ENCODE measurements around the gene KRTAP3-1. TPM values are rescaled to one million over a fixed set of nuclear protein-coding genes. Genes with fewer than 3 reads are reported as not detected.

KRTAP3-1 gene
- total RNA-seq, 2 experiments from 2014 or later, result not detected

- peaks cover 8% of the 10 kb centered on the region for H3K27me3 Mint-ChIP-seq
- intact Hi-C loops (cut with micrococcal nuclease), result no loop called here
- no peaks in the 10 kb centered on the region for H3K4me1 Mint-ChIP-seq (ENCODE audit: low read depth)
- H3K4me3 Mint-ChIP-seq, result no peak overlapping the region
- no peaks in the 10 kb centered on the region for H3K36me3 Mint-ChIP-seq
- CTCF ChIA-PET, result no interaction called here
- DNase-seq, result no peak
- POLR2A ChIA-PET, result no interaction called here
- H3K27ac Mint-ChIP-seq, result no peak overlapping the region
- no peaks in the 10 kb centered on the region for H3K9me3 Mint-ChIP-seq
Observed at GRCh38 chr17:40986920-40987319, 22.0 kb downstream of the KRTAP3-1 start.

- Mint-ChIP-seq H3K4me1 (ENCODE audit: low read depth) (no peaks in the 10 kb centered on the region), H3K27me3 (peaks cover 14% of the 10 kb centered on the region), H3K9me3 (no peaks in the 10 kb centered on the region), H3K4me3 (no peak within 1 kb of the TSS), H3K27ac (no peak within 1 kb of the TSS), H3K36me3 (no peaks in the 10 kb centered on the region)
- POLR2A ChIA-PET, result no interaction called here
- DNase-seq, result no peak
- intact Hi-C loops (cut with micrococcal nuclease), result no loop called here
- CTCF ChIA-PET, result no interaction called here
Observed at GRCh38 chr17:40984226-40984625, 24.7 kb downstream of the KRTAP3-1 start, which contains the start of gene KRT40. TSS of gene KRT40 (minus strand) at chr17:40984326. CDS start at chr17:40984273, 53 bp downstream.

- POLR2A ChIA-PET, result no interaction called here
- H3K27me3 Mint-ChIP-seq, result peaks cover 19% of the 10 kb centered on the region
- no peak for DNase-seq
- H3K4me3 Mint-ChIP-seq, result no peak overlapping the region
- intact Hi-C loops (cut with micrococcal nuclease), result no loop called here
- H3K9me3 Mint-ChIP-seq, result no peaks in the 10 kb centered on the region
- no peaks in the 10 kb centered on the region for H3K36me3 Mint-ChIP-seq
- CTCF ChIA-PET, result no interaction called here
- H3K4me1 Mint-ChIP-seq (ENCODE audit: low read depth), result no peaks in the 10 kb centered on the region
- no peak overlapping the region for H3K27ac Mint-ChIP-seq
Observed at GRCh38 chr17:40981115-40981514, 27.8 kb downstream of the KRTAP3-1 start.

GRCh38 chr17:40980596-40980995, 28.3 kb downstream of the KRTAP3-1 start:
- H3K27me3 Mint-ChIP-seq, result peaks cover 19% of the 10 kb centered on the region
- DNase-seq, result no peak
- CTCF ChIA-PET, result no interaction called here
- intact Hi-C loops (cut with micrococcal nuclease), result no loop called here
- H3K4me3 Mint-ChIP-seq, result no peak overlapping the region
- H3K9me3 Mint-ChIP-seq, result no peaks in the 10 kb centered on the region
- H3K4me1 Mint-ChIP-seq (ENCODE audit: low read depth), result no peaks in the 10 kb centered on the region
- H3K36me3 Mint-ChIP-seq, result no peaks in the 10 kb centered on the region
- H3K27ac Mint-ChIP-seq, result no peak overlapping the region
- POLR2A ChIA-PET, result interaction anchor here (0.6 kb wide), 1 partner anchor 331 kb away, joined by 3 read pairs; no protein-coding TSS in a partner anchor

GRCh38 chr17:40980117-40980516, 28.8 kb downstream of the KRTAP3-1 start:
- intact Hi-C loops (cut with micrococcal nuclease), result no loop called here
- Mint-ChIP-seq H3K4me3 (no peak overlapping the region), H3K27ac (no peak overlapping the region), H3K36me3 (no peaks in the 10 kb centered on the region), H3K27me3 (peaks cover 19% of the 10 kb centered on the region), H3K9me3 (no peaks in the 10 kb centered on the region), H3K4me1 (ENCODE audit: low read depth) (no peaks in the 10 kb centered on the region)
- CTCF ChIA-PET, result no interaction called here
- POLR2A ChIA-PET, result interaction anchor here (0.6 kb wide), 1 partner anchor 331 kb away, joined by 3 read pairs; no protein-coding TSS in a partner anchor
- no peak for DNase-seq

GRCh38 chr17:40978575-40979151, 30.3 kb downstream of the KRTAP3-1 start:
- H3K4me1 Mint-ChIP-seq (ENCODE audit: low read depth), result no peaks in the 10 kb centered on the region
- H3K4me3 Mint-ChIP-seq, result no peak overlapping the region
- no peaks in the 10 kb centered on the region for H3K36me3 Mint-ChIP-seq
- no peak for DNase-seq
- CTCF ChIA-PET, result no interaction called here
- intact Hi-C loops (cut with micrococcal nuclease), result no loop called here
- H3K9me3 Mint-ChIP-seq, result no peaks in the 10 kb centered on the region
- POLR2A ChIA-PET, result no interaction called here
- H3K27me3 Mint-ChIP-seq, result peaks cover 16% of the 10 kb centered on the region
- H3K27ac Mint-ChIP-seq, result no peak overlapping the region

GRCh38 chr17:40975516-40975915, 33.4 kb downstream of the KRTAP3-1 start:
- Mint-ChIP-seq H3K9me3 (no peaks in the 10 kb centered on the region), H3K36me3 (no peaks in the 10 kb centered on the region), H3K4me1 (ENCODE audit: low read depth) (no peaks in the 10 kb centered on the region), H3K27ac (no peak overlapping the region), H3K27me3 (peaks cover 10% of the 10 kb centered on the region), H3K4me3 (no peak overlapping the region)
- intact Hi-C loops (cut with micrococcal nuclease), result no loop called here
- DNase-seq, result no peak
- CTCF ChIA-PET, result no interaction called here
- POLR2A ChIA-PET, result no interaction called here

GRCh38 chr17:40974366-40974765, 34.6 kb downstream of the KRTAP3-1 start:
- ChIA-PET POLR2A (no interaction called here), CTCF (no interaction called here)
- DNase-seq, result no peak
- Mint-ChIP-seq H3K36me3 (no peaks in the 10 kb centered on the region), H3K4me1 (ENCODE audit: low read depth) (no peaks in the 10 kb centered on the region), H3K27ac (no peak overlapping the region), H3K27me3 (peaks cover 6% of the 10 kb centered on the region), H3K9me3 (no peaks in the 10 kb centered on the region), H3K4me3 (no peak overlapping the region)
- intact Hi-C loops (cut with micrococcal nuclease), result no loop called here

GRCh38 chr17:40967582-40967981, 41.3 kb downstream of the KRTAP3-1 start:
- DNase-seq, result no peak
- Mint-ChIP-seq H3K4me1 (ENCODE audit: low read depth) (no peaks in the 10 kb centered on the region), H3K27ac (no peak overlapping the region), H3K4me3 (no peak overlapping the region), H3K9me3 (no peaks in the 10 kb centered on the region), H3K36me3 (no peaks in the 10 kb centered on the region), H3K27me3 (peaks cover 18% of the 10 kb centered on the region)
- intact Hi-C loops (cut with micrococcal nuclease), result no loop called here
- ChIA-PET POLR2A (no interaction called here), CTCF (interaction anchor here (1.1 kb wide), 1 partner anchor 10 kb away, joined by 3 read pairs; no protein-coding TSS in a partner anchor)

- H3K36me3 Mint-ChIP-seq, result no peaks in the 10 kb centered on the region
- CTCF ChIA-PET, result interaction anchor here (1.1 kb wide), 1 partner anchor 9 kb away, joined by 3 read pairs; no protein-coding TSS in a partner anchor
- DNase-seq, result no peak
- H3K4me3 Mint-ChIP-seq, result no peak within 1 kb of the TSS
- POLR2A ChIA-PET, result no interaction called here
- H3K27ac Mint-ChIP-seq, result no peak within 1 kb of the TSS
- H3K9me3 Mint-ChIP-seq, result no peaks in the 10 kb centered on the region
- no peaks in the 10 kb centered on the region for H3K4me1 Mint-ChIP-seq (ENCODE audit: low read depth)
- H3K27me3 Mint-ChIP-seq, result peaks cover 18% of the 10 kb centered on the region
- intact Hi-C loops (cut with micrococcal nuclease), result no loop called here
Observed at GRCh38 chr17:40966848-40967247, 42.1 kb downstream of the KRTAP3-1 start, which contains the start of gene KRT39. TSS of gene KRT39 (minus strand) at chr17:40966948. CDS start at chr17:40966856, 92 bp downstream.

GRCh38 chr17:40963838-40964237, 45.1 kb downstream of the KRTAP3-1 start:
- Mint-ChIP-seq H3K36me3 (no peaks in the 10 kb centered on the region), H3K4me3 (no peak overlapping the region), H3K4me1 (ENCODE audit: low read depth) (no peaks in the 10 kb centered on the region), H3K9me3 (no peaks in the 10 kb centered on the region), H3K27ac (no peak overlapping the region), H3K27me3 (peaks cover 20% of the 10 kb centered on the region)
- no peak for DNase-seq
- ChIA-PET CTCF (interaction anchor here (1.3 kb wide), 1 partner anchor 8 kb away, joined by 3 read pairs; no protein-coding TSS in a partner anchor), POLR2A (no interaction called here)
- intact Hi-C loops (cut with micrococcal nuclease), result no loop called here

- ChIA-PET CTCF (interaction anchor here (0.9 kb wide), 1 partner anchor 10 kb away, joined by 4 read pairs; no protein-coding TSS in a partner anchor), POLR2A (no interaction called here)
- no peak for DNase-seq
Observed at GRCh38 chr17:40962059-40962561, 46.8 kb downstream of the KRTAP3-1 start.

GRCh38 chr17:40961591-40961990, 47.3 kb downstream of the KRTAP3-1 start:
- Mint-ChIP-seq H3K4me1 (ENCODE audit: low read depth) (no peaks in the 10 kb centered on the region), H3K9me3 (no peaks in the 10 kb centered on the region), H3K27me3 (peaks cover 14% of the 10 kb centered on the region), H3K4me3 (no peak overlapping the region), H3K36me3 (no peaks in the 10 kb centered on the region), H3K27ac (no peak overlapping the region)
- CTCF ChIA-PET, result interaction anchor here (0.6 to 0.9 kb wide), 2 partner anchors 11 to 23 kb away, joined by 3 to 4 read pairs; no protein-coding TSS in a partner anchor
- no peak for DNase-seq
- POLR2A ChIA-PET, result no interaction called here
- intact Hi-C loops (cut with micrococcal nuclease), result no loop called here

More at GRCh38 chr17:40962059-40962561, 46.8 kb downstream of the KRTAP3-1 start:
- H3K36me3 Mint-ChIP-seq, result no peaks in the 10 kb centered on the region
- no peaks in the 10 kb centered on the region for H3K9me3 Mint-ChIP-seq
- H3K4me3 Mint-ChIP-seq, result no peak overlapping the region
- H3K4me1 Mint-ChIP-seq (ENCODE audit: low read depth), result no peaks in the 10 kb centered on the region
- intact Hi-C loops (cut with micrococcal nuclease), result no loop called here
- peaks cover 14% of the 10 kb centered on the region for H3K27me3 Mint-ChIP-seq
- H3K27ac Mint-ChIP-seq, result no peak overlapping the region

Data from activated CD4-positive, alpha-beta memory T cell treated with anti-CD3 and anti-CD28 coated beads for 36 hours (primary cell).